ENCODE results near the gene BEND6.
A peak's percentile ranks its signal among the peaks of the same experiment; 100 is the strongest.

Gene BEND6

GRCh38 chr6:56954403-56955170, at the start of gene BEND6:
Gene BEND6, plus strand, starts transcription at chr6:56955107. Its CDS starts 26,704 bp downstream, at chr6:56981811.
- DNase-seq (ENCODE audit: low read depth) = peak; percentile 73

DNA sequence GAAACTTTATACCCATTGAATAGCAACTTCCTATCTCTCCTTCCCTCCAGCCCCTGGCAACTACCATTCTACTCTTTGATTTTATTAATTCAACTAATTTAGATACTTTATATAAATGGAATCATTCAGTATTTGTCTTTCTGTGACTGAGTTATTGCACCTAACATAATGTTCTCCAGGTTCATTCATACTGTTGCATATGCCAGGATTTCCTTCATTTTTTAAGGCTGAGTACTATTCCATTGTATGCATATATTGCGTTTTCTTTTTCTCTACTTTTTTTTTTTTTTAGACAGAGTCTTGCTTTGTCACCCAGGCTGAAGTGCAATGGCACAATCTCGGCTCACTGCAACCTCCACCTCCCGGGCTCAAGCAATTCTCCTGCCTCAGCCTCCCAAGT, 49.5 kb upstream of the BEND6 start:
- no peak for DNase-seq (ENCODE audit: low read depth)

DNA sequence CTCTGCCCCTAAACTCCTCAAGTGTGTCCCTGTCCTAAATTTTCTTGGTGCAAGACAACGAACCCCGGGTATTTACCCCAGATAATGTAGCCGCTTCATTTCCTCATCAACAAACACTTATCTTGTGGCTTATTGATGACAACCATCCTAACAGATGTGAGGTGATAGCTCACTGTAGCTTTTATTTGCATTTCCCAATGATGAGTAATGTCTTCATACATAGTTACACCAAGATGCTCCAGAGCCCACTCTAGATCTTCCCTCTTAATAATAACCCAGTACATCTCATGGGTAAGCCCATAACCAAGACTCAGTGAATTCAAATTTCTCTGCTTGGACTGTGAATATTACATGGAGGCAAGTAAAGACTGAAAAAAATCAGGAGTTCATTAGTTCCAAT, 48.2 kb upstream of the BEND6 start:
- DNase-seq (ENCODE audit: low read depth) = no peak

DNA sequence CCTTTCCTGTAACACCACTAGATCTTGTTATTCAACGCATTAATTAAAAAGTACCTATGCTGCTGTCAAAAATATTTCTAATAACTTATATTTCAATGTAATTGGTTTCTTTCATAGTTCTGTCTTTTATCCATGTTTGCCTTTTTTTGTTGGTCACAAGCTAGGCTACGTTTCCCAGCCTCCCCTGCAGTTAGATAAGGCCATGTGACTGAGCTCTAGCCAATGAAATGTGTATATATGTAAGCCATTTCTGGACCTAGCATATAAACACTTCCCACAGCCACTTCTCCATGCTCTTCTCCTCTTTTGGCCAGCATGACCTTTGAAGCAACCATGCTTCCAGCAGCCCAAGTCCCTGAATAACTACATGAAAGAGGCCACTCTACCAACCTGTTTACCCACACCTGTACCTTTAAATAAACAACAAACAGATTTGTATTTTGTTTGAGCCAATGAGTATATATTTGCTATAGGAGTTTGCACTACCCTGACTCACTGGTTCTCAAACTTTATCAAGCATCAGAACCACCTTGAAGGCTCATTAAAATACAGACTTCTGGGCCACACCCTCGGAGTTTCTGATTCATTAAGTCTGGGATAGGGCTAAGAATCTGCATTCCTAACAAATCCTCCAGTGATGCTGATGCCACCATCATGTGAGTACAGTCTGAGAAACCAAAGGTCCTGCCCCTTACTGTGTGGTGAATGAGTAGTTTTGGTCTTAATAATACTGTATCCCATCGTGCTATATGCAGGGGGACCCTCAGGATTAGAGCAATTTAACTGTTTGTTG, 45.6 kb upstream of the BEND6 start:
- no peak for DNase-seq (ENCODE audit: low read depth)

GRCh38 chr6:56911847-56912246, 43.1 kb upstream of the BEND6 start:
- DNase-seq (ENCODE audit: low read depth) = peak; percentile 69

GRCh38 chr6:56913285-56914074, 41.4 kb upstream of the BEND6 start:
- no peak for DNase-seq (ENCODE audit: low read depth)

- no peak for DNase-seq (ENCODE audit: low read depth)
Observed at GRCh38 chr6:56914798-56915658, 39.9 kb upstream of the BEND6 start.

GRCh38 chr6:56915832-56916231, 39.1 kb upstream of the BEND6 start:
- DNase-seq (ENCODE audit: low read depth) = no peak

- DNase-seq (ENCODE audit: low read depth) = no peak
Observed at GRCh38 chr6:56916849-56917551, 37.9 kb upstream of the BEND6 start.

DNA sequence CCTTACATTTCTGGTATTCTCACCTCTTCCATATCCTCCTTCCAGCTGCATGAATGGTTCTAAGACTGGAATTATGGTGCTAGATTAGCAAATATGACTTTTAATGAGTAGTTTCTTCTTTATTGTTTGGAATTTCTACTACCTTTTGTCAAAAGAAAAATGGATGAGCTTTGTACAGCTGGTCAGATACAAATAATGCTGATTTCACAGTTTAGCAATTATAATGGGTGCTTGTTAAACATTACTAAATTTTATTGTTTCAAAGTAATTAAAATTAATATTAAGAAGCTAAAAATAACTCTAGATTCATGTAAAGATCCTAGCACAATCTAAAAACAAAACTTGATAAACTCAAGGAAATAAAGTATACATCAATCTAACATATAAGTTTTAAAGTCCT, 32.3 kb upstream of the BEND6 start:
- DNase-seq (ENCODE audit: low read depth) = no peak

DNA sequence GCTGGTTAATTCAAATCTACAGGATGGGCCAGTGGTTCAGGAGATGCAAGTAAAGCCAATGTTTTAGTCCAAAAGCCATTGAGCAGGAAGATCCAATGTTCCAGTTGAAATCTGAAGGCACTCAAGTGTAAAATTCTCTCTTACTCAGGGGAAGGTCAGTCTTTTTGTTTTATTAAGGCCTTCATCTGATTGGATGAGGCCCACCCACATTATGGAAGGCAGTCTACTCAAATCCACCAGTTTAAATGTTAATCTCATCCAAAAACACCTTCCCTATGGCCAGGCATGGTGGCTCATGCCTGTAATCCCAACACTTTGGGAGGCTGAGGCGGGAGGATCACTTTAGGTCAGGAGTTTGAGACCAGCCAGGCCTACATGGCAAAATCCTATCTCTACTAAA, 31.3 kb upstream of the BEND6 start:
- no peak for DNase-seq (ENCODE audit: low read depth)

DNA sequence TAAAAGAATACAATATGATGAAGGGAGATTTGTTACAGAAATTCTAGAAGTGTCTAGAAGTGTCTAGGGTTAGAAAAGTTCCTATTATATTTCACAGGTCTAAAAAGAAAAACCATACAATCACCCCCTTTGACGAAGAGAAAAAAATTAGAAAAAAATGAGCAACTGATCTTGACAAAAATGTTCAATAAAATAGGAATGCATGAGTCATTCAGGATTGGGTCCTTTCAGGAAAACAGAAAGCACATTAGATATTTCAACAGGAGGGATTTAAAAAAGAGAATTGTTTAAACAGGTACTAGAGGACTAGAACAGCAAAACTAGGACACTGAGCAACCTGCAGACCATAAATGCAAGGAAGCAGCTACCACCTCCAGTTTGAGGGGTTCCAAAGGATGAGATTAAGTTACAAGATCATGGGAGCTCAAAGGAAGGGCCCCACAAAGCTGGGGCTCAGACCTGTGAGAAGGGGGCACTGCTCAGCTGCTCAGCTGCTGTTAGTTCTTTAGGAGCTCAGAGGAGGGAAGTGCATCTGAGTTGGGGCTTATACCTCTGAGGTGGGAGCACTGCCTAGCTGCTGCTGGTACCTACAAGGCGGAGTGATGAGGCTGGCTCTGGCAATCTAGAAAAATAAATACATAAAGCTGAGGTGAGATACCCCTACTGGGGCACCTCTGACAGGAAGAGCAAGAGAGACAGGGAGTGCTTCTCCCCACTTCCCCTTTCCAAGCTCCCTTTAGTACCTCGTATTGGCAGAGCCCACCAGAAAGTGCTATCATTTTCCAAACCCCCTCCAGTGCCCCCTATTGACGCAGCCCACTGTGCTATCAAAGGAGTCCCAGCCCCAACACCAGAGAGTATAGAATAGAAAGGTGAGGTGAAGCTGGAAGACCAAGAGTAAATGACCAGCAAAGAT, 27.1 kb upstream of the BEND6 start:
- DNase-seq (ENCODE audit: low read depth) = no peak

- DNase-seq (ENCODE audit: low read depth) = no peak
Observed at GRCh38 chr6:56930846-56931245, 24.1 kb upstream of the BEND6 start.

GRCh38 chr6:56932910-56933477, 21.9 kb upstream of the BEND6 start:
- no peak for DNase-seq (ENCODE audit: low read depth)

DNA sequence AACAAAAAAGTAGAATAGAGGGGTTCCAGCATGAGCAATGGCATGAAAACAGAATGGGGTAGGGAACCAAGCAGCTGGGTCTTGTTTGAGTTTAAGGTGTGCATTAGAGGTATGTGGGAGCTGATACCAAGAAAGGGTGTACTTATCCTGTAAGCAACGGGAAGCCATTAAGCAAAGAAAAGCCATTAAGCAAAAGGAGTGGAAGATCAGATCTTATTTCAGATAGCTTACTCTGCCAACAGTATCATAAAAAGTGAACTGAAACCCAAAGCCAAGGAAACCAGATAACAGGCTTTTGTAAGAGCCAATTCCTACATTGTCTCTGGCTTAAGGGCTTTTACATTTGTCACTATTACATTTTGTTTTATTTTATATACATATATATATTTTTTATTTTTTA, 21.3 kb upstream of the BEND6 start:
- no peak for DNase-seq (ENCODE audit: low read depth)

DNA sequence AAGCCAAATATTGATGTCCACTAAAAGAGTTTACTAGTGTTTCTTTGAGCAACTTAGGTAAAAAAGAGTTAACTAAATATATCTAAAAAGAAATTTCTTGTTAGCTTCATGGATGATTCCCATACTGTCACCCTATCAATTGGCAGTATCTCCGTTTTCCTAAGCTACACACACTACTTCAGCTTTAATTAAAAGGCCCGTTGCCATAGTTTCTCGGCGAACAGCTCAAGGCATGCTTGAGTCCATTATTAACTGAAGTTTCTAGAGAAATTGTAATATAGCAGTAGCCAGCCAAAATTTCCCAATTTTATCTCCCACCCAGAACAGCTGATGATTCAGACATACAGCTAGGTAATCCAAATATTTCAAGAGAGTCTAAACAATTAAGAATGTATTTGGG, 20.0 kb upstream of the BEND6 start:
- no peak for DNase-seq (ENCODE audit: low read depth)

- no peak for DNase-seq (ENCODE audit: low read depth)
Observed at GRCh38 chr6:56936466-56936865, 18.4 kb upstream of the BEND6 start.

GRCh38 chr6:56938649-56939191, 16.2 kb upstream of the BEND6 start:
- peak; percentile 99 for DNase-seq (ENCODE audit: low read depth)

DNA sequence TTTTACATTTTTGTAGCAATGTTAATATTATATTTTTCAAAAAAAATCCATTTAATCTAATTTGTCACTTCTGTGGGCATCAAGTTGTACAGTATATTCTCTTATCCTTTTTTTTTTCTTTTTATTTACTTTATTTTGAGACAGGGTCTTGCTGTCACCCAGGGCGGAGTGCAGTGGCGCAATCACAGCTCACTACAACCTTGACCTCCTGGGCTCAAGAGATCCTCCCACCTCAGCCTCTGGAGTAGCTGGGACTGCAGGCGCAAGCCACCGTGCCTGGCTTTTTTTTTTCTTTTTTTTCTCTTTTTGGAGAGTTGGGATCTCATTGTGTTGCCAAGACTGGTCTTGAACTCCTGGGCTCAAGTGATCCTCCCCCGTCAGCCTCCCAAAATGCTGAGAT, 14.4 kb upstream of the BEND6 start:
- DNase-seq (ENCODE audit: low read depth) = no peak
